Heart left ventricle (tissue), 16 donors: ENCODE measurements around the gene PPP1R1B. TPM values are rescaled to one million over a fixed set of nuclear protein-coding genes. Genes with fewer than 3 reads are reported as not detected.

Source experiments
- ATAC-seq, 4 donors: fragments of 200-7000 bp; cut with Tn5 transposase; one replicate each; pipeline ENCODE4 v1.9.1; 2020 to 2022; ENCODE audit warnings: moderate library complexity in 4 of 4, mild to moderate bottlenecking in 3 of 4, moderate number of reproducible peaks in 1 of 4
- DNase-seq, 5 donors: peaks; one replicate each; pipeline ENCODE4 v3.0.0-alpha.2; 2020
- H3K27ac ChIP-seq, 12 donors: fragments of 200-600 bp; sonication (generic) in 4 of 12; one replicate each; pipeline versions ENCODE4 v1.5.0 to v1.8.0; 2016 to 2022; ENCODE audit warnings: mild to moderate bottlenecking in 2 of 12
- H3K27me3 ChIP-seq, 9 donors: fragments of 200-600 bp; sonication (generic) in 2 of 9; one replicate each; pipeline versions ENCODE4 v1.5.1 to v1.8.0; 2016 to 2022; ENCODE audit warnings: mild to moderate bottlenecking in 3 of 9
- H3K36me3 ChIP-seq, 9 donors: fragments of 200-600 bp; sonication (generic) in 2 of 9; one replicate each; pipeline versions ENCODE4 v1.5.0 to v1.8.0; 2018 to 2022; ENCODE audit warnings: mild to moderate bottlenecking in 2 of 9
- H3K4me1 ChIP-seq, 12 donors: fragments of 200-600 bp; sonication (generic) in 4 of 12; one replicate each; pipeline versions ENCODE4 v1.5.0 to v1.8.0; 2016 to 2022; ENCODE audit warnings: mild to moderate bottlenecking in 3 of 12
- H3K4me3 ChIP-seq, 12 donors: fragments of 200-600 bp; sonication (generic) in 4 of 12; one replicate each; pipeline versions ENCODE4 v1.5.0 to v1.8.0; 2017 to 2022; ENCODE audit warnings: mild to moderate bottlenecking in 9 of 12, moderate library complexity in 4 of 12
- H3K9me3 ChIP-seq, 12 donors: fragments of 200-600 bp; sonication (generic) in 4 of 12; one replicate each; pipeline versions ENCODE4 v1.5.0 to v1.8.0; 2016 to 2022; ENCODE audit warnings: mild to moderate bottlenecking in 1 of 12
- POLR2A ChIP-seq, 2 donors: fragments of 450-650 bp; IDR thresholded peaks; one replicate each; pipeline ENCODE4 v1.6.1; 2017; ENCODE audit warnings: antibody characterized with exemption in 2 of 2, mild to moderate bottlenecking in 2 of 2, moderate library complexity in 2 of 2
- WGBS, 4 donors: extraction: QIAGEN DNeasy Blood & Tissue Kit in 2 of 4; methylation state at CpG; one replicate each; pipeline versions ENCODE4 v1.1.5 to v1.1.7; 2013 to 2018; 5-methylcytosine and 5-hydroxymethylcytosine counted together
- intact Hi-C, 10 donors: fragments of 100-400 bp; cut with DNase I; formaldehyde crosslinking; loops; one replicate each; pipeline versions ENCODE4 v1.11.1 to v1.14.2; 2022
- polyA plus RNA-seq, 2 donors: library from polyadenylated mRNA; stranded (reverse); fragments of 200-250 nt; gene quantifications; one replicate each; pipeline ENCODE4 v1.2.3, GENCODE V29; 2013
- total RNA-seq, 9 donors: library from RNA; depleted of rRNA in 2 of 9; stranded (reverse); fragments of >200 nt in 2 of 9; fragmentation: NEBNext Ultra II Directional in 3 of 9; extraction: Animal tissue kit (Norgen Biotek cat#: 25700) in 3 of 9; gene quantifications; one replicate each; pipeline versions ENCODE4 v1.1.0 to v1.2.4, GENCODE V29; 2016 to 2023
- TF ChIP-seq, protein P1 (sequence below), 12 donors: fragments of 200-600 bp; sonication (generic) in 4 of 12; IDR thresholded peaks; one replicate each; pipeline versions ENCODE4 v1.5.0 to v1.8.0; 2018 to 2022; ENCODE audit warnings: antibody characterized with exemption in 12 of 12, mild to moderate bottlenecking in 5 of 12
- donor health status: ischemic (EF 13 %, LVEDD 7.1; RV severe dilation, severe dysfunction).
- donor health status: healthy with polysubstance abuse.
- donor health status: DM: no; HTN: yes; CAD: no.
- donor health status: DM: no; HTN: no; CAD: no.
- donor health status: ischemic (EF 25% LVEDD 6.9; RV normal size, moderate dysfunction).
- donor health status: ischemic (EF 25% LVEDD 5.7; RV mildly dilated, moderate dysfunction).
- donor health status: healthy.
- donor health status: DM: yes; HTN: yes; CAD: no.
- donor health status: ischemic (EF 35%, LVEDD 5.7; RV mildly dilated, moderate dysfunction).
- donor health status: nonischemic (EF 11% LVEDD 7.7; RV severe dilation, severe dysfunction).
- donor health status: DM: yes; HTN: yes; CAD: no.
- donor health status: PGD.
- donor health status: ischemic (EF 29% LVEDD 5.4; RV normal size, mild dysfunction).
- donor health status: nonischemic (EF 23%, LVEDD 6.1; RV moderate dilation, normal function).

Gene PPP1R1B
- total and polyA plus RNA-seq, 11 donors: 0.54 to 5.8 (median 0.88) TPM; not detected in 1

DNA sequence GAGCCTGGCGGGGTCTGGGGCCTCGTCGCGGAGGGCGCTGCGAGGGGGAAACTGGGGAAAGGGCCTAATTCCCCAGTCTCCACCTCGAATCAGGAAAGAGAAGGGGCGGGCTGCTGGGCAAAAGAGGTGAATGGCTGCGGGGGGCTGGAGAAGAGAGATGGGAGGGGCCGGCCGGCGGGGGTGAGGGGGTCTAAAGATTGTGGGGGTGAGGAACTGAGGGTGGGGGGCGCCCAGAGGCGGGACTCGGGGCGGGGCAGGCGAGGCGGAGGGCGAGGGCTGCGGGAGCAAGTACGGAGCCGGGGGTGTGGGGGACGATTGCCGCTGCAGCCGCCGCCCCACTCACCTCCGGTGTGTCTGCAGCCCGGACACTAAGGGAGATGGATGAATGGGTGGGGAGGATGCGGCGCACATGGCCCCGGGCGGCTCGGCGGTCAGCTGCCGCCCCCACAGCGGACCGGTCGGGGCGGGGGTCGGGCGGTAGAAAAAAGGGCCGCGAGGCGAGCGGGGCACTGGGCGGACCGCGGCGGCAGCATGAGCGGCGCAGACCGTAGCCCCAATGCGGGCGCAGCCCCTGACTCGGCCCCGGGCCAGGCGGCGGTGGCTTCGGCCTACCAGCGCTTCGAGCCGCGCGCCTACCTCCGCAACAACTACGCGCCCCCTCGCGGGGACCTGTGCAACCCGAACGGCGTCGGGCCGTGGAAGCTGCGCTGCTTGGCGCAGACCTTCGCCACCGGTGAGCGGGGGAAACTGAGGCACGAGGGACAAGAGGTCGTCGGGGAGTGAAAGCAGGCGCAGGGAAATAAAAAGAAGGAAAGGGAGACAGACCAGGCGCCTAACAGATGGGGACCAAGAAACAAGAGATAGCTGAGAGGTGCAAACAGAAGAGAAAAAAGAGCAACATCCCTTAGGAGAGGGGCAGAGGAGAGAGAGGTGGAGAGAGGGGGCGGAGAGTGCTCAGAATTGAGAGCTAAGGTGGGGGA, 41.5 kb downstream of the PPP1R1B start, which contains the start of gene PNMT:
Gene PNMT (plus strand): TSS at position 509 of the 980 bp plus-strand sequence. CDS start 23 bp downstream, at position 532.
- peaks cover 0 to 85% (median 35%) of the 10 kb centered on the region in 12 donors for H3K4me1 ChIP-seq

DNA sequence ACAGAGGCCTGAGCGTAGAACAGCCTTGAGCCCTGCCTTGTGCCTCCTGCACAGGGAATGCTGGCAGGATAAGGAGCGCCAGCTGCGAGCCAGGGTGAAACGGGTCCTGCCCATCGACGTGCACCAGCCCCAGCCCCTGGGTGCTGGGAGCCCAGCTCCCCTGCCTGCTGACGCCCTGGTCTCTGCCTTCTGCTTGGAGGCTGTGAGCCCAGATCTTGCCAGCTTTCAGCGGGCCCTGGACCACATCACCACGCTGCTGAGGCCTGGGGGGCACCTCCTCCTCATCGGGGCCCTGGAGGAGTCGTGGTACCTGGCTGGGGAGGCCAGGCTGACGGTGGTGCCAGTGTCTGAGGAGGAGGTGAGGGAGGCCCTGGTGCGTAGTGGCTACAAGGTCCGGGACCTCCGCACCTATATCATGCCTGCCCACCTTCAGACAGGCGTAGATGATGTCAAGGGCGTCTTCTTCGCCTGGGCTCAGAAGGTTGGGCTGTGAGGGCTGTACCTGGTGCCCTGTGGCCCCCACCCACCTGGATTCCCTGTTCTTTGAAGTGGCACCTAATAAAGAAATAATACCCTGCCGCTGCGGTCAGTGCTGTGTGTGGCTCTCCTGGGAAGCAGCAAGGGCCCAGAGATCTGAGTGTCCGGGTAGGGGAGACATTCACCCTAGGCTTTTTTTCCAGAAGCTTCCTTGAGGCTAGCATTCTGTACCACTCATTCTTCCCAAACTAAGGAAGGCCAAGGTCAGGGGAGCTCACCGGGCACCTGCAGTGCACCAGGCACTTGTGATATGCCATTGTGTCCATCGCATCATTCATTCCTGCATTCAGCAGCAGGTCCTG, 43.4 kb downstream of the PPP1R1B start:
- no peak for TF ChIP-seq POLR2A (IDR thresholded peaks at IDR 0.05)
- TF ChIP-seq, protein P1, sequence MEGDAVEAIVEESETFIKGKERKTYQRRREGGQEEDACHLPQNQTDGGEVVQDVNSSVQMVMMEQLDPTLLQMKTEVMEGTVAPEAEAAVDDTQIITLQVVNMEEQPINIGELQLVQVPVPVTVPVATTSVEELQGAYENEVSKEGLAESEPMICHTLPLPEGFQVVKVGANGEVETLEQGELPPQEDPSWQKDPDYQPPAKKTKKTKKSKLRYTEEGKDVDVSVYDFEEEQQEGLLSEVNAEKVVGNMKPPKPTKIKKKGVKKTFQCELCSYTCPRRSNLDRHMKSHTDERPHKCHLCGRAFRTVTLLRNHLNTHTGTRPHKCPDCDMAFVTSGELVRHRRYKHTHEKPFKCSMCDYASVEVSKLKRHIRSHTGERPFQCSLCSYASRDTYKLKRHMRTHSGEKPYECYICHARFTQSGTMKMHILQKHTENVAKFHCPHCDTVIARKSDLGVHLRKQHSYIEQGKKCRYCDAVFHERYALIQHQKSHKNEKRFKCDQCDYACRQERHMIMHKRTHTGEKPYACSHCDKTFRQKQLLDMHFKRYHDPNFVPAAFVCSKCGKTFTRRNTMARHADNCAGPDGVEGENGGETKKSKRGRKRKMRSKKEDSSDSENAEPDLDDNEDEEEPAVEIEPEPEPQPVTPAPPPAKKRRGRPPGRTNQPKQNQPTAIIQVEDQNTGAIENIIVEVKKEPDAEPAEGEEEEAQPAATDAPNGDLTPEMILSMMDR (IDR thresholded peaks at IDR 0.05): no peak
- Histone ChIP-seq H3K27me3 (peaks cover 0 to 40% (median 11%) of the 10 kb centered on the region in 9 donors), H3K27ac (peak overlapping the region in 11 of 12 donors; percentile 66 to 98 (median 86)), H3K4me3 (no peak overlapping the region), H3K36me3 (no peaks in the 10 kb centered on the region), H3K9me3 (no peaks in the 10 kb centered on the region), H3K4me1 (peaks cover 0 to 76% (median 26%) of the 10 kb centered on the region in 12 donors)
- WGBS, 4 donors: 84 to 92% (median 85%) methylated on average over 16 to 23 of the region's 23 CpGs
- ATAC-seq (no peak), DNase-seq (peak in 2 of 5 donors; percentile 11 to 65)
- intact Hi-C loops: loop anchor here in 7 of 10 donors (2.0 to 10.0 kb wide), 6 partner anchors 33 to 645 kb away; partner anchors contain the start of genes STARD3 (in 2 of the 7) and PPP1R1B (in 1 of the 7)

More for the DNA sequence above, 41.5 kb downstream of the PPP1R1B start, which contains the start of gene PNMT:
- H3K27ac ChIP-seq: peak within 1 kb of the TSS; percentile 85 to 99 (median 96)
- ATAC-seq (peak in 1 of 4 donors; percentile 8), DNase-seq (peak; percentile 78 to 88 (median 83))
- H3K4me3 ChIP-seq: peak within 1 kb of the TSS; percentile 36 to 78 (median 64)
- 2 to 3% (median 2%) methylated on average over 44 to 85 of the region's 85 CpGs for WGBS, 4 donors
- no peaks in the 10 kb centered on the region for H3K36me3 ChIP-seq
- TF ChIP-seq, protein P1 (IDR thresholded peaks at IDR 0.05): peak; percentile 52 to 78 (median 64)
- no peak for TF ChIP-seq POLR2A (IDR thresholded peaks at IDR 0.05)
- no peaks in the 10 kb centered on the region for H3K9me3 ChIP-seq
- intact Hi-C loops: loop anchor here in 2 of 10 donors (2.0 to 10.0 kb wide), 3 partner anchors 45 to 647 kb away; no protein-coding TSS in a partner anchor
- H3K27me3 ChIP-seq: peaks cover 0 to 40% (median 11%) of the 10 kb centered on the region in 9 donors

DNA sequence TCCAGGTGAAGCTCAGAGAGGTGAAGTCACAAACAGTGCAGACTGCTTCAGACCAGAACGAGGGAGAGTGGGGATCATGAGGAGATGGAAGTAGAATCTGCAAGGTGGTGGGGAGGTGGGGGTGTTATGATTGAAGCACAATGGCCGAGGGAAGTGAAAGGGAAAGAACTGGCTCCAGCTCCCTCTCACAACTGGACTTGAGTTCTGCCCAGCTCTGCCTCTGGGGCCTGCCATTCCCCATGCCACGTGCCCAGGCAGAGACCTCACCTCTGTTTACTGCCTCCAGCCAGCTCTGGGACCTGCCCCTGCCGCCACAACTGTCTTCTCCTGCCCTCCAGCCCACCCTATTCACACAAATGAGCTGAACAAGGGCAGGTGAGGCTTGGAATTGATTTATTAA, 44.0 kb downstream of the PPP1R1B start:
- intact Hi-C loops: loop anchor here in 5 of 10 donors (5.0 to 10.0 kb wide), 4 partner anchors 33 to 82 kb away; partner anchors contain the start of genes STARD3 (in 2 of the 5) and PPP1R1B (in 1 of the 5)
- peaks cover 0 to 38% (median 11%) of the 10 kb centered on the region in 9 donors for H3K27me3 ChIP-seq
- H3K4me1 ChIP-seq: peaks cover 0 to 79% (median 32%) of the 10 kb centered on the region in 12 donors

More for the DNA sequence above, 44.0 kb downstream of the PPP1R1B start:
- TF ChIP-seq, protein P1 (IDR thresholded peaks at IDR 0.05): no peak
- no peak for TF ChIP-seq POLR2A (IDR thresholded peaks at IDR 0.05)
- Histone ChIP-seq H3K27ac (peak overlapping the region; percentile 56 to 98 (median 83)), H3K36me3 (no peaks in the 10 kb centered on the region), H3K4me3 (no peak overlapping the region), H3K9me3 (no peaks in the 10 kb centered on the region)
- ATAC-seq (no peak), DNase-seq (peak in 1 of 5 donors; percentile 29)
- WGBS, 4 donors: 39 to 54% (median 47%) methylated on average over 4 of the region's 4 CpGs
